NCI-H345 treated with DMSO at 0.1 percent for 48 hours (cell line): ENCODE measurements around the gene SMIM22.

Experiments used
- DNase-seq: peaks from one replicate; lab custom pipeline; 2025; ENCODE audit not compliant: unreplicated experiment; lab: John Stamatoyannopoulos, UW

Gene SMIM22, protein sequence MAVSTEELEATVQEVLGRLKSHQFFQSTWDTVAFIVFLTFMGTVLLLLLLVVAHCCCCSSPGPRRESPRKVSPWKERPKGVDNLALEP

DNA sequence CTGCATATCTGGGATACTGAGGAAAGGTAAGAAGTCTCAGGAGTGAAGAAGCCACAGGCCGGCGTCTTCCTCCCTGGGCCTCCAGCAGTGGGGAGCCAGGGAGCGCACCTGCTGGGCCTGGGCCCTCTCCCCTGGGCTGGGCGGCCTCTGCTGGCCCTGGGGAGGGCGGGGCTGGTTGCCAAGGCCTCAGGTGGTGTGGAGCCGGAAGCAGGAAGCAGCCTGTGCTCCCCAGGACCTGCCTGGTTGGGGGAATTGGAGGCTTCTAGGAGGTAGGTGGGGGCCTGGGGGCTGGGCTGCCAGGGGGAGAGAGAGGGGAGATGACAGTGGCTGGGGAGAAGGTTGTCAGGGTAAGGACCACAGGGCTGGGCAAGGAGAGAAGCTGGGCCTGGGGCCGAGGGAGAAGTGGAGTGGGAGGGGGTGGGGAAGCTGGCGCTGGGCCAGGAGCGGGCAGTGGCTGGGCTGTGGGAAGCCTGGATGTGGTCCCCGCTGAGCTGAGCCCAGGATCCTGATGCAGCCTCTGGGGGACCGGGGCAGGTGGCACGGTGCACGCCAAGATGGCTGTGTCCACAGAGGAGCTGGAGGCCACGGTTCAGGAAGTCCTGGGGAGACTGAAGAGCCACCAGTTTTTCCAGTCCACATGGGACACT is at the start of gene SMIM22:
SMIM22 (plus strand) TSS at position 189 of the 647 bp plus-strand sequence; CDS start at position 555, 366 bp downstream.
- peak; percentile 78 for DNase-seq

DNA sequence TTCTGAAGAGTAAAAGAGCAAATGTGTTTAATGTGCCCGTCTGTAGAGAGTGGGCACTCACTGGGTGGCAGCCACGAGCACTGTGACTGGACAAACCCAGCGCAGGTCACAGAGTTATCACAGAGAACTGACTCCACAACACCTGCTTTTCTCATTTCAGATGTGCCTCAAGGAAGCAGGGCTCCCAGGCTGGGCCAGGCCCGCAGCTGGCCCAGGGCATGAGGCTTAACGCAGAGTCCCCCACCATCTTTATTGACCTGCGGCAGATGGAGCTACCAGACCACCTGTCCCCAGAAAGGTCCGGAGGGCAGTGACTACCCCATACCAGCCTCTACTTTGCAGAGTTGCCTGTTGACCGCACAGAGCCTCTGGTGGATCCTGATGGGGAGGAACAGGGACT is 49.0 kb upstream of the SMIM22 start:
- no peak for DNase-seq

DNA sequence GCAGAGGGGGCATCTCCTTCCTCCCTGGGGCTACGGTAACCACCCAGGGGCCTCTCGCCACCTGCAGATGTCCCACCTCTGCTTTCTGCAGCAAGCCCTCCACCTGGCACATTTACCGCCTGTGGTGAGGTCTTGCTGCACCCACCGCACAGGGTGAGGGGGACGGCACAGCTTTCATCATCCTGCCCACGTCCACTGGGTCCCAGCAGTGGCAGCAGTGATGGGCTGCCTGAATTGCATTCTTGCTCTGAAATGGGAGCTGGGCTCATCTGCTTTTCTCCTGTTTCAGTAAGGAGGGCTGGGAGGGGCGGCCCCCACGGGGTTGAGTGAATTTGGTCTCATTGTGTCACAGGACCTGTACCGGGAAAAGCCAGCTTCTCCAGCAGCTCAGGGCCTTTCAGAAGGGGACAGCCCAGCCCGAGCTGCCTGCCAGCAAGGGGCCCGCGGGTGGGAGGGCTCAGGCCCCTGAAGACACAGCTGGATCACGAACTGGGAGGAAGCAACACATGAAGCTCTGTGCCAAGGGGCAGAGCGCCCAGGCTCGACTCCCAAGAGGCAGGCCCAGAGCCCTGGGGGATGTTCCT is 48.1 kb upstream of the SMIM22 start:
- no peak for DNase-seq

DNA sequence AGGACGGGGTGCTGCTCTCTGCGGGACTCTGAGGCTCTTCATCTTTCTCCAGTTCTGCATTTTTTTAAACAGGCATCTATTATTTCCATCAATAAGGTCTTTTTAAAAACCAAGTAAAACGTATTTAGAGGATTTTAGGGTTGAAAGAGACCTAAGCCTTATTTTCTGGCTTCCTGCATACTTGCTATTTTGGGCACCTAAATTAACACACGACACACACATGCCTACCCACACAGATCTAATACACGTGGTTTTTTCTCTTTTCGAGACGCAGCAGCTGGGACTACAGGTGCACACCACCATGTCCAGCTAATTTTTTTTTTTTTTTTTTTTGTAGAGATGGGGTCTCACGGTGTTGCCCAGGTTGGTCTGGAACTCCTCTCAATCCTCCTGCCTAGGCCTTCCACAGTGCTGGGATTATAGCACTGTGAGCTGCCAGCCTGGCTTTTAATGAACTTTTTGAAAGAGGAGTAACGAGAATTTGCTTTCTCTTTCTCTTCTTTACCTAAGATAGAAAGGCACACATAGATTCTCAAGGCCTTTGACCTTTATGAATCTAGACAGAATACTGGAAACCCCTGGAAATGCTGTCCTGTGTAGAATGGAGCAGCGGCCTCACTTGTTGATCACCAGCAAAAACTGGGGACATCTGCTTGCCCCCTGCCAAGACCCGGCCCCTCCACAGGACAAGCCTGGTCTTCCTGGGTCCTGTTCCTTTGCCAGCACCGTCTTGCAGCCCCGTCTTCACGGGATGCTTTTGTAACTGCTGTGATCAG is 47.1 kb upstream of the SMIM22 start:
- no peak for DNase-seq

DNA sequence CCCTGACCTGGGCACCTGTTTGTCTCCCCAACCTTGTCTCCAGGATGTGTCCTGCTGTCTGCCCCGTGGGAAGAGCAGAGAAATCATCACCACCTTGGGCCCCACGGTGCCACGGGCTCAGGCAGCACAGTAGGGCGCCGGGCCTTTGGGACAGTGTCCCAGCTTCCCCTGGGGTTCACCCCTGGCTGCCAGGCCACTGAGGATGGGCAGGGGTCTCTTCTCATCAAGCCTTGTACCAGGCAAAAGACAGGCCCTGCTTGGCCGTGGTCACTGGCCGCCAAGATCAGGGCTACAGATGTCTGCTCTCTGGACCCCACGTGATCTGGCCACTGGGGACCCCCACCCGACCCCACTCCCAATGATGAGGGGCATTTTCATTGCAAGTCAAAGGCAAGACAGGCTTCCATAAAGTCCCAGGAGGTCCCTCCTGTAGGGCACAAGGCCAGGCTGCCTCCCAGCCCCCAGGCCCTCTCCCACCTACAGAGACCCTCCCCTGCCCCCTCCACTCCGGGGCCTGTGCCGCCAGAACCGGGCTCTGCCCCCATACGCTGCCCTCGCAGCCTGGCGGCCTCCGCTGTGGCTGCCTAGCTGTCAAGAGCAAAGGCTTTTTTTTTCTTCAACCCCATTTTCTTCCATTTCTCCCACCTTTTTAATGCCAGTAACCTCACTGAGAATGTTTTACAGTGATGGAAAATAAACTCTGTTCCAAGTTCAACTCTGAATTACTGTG is 46.3 kb upstream of the SMIM22 start:
- no peak for DNase-seq

DNA sequence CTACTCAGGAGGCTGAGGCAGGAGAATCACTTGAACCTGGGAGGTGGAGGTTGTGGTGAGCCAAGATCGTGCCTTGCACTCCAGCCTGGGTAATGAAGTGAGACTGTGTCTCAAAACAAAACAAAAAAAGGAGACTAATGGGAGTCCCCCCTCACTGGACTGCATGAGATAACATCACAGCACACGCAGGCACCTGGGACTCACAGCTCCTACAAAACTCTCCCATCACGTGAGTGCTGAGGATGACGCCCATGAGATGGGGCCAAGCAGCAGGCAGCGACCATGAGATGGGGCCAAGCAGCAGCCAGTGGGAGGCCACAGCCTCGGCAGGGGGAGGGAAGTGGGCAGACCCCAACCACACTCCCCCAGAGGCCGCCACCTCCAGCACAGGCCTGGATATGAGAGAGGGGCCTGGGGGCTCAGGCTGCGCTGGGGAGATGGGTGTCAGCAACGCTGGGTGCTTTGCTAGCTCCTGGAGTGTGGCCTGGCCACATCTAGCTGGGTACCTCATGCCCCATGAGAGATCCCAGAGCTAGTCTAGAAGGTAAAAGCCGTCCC is 45.4 kb upstream of the SMIM22 start:
- DNase-seq = no peak

DNA sequence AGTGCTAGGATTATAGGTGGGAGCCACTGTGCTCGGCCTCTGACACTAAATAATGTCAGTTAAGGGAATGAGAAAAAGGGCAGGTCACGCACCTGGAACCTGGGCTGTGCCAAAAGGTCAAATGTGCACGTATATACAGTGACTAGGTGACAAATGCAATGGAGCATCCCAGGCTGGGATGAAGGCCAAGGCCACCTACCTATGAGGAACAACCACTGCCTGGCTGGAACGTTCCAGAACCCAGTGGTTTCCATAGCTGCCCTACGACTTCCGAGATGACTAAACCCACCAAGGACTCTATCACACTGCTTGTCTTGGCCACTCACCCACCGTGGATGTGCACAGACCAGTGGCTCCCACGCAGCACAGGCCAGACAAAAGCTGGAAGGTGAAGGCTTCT is 44.3 kb upstream of the SMIM22 start:
- no peak for DNase-seq

DNA sequence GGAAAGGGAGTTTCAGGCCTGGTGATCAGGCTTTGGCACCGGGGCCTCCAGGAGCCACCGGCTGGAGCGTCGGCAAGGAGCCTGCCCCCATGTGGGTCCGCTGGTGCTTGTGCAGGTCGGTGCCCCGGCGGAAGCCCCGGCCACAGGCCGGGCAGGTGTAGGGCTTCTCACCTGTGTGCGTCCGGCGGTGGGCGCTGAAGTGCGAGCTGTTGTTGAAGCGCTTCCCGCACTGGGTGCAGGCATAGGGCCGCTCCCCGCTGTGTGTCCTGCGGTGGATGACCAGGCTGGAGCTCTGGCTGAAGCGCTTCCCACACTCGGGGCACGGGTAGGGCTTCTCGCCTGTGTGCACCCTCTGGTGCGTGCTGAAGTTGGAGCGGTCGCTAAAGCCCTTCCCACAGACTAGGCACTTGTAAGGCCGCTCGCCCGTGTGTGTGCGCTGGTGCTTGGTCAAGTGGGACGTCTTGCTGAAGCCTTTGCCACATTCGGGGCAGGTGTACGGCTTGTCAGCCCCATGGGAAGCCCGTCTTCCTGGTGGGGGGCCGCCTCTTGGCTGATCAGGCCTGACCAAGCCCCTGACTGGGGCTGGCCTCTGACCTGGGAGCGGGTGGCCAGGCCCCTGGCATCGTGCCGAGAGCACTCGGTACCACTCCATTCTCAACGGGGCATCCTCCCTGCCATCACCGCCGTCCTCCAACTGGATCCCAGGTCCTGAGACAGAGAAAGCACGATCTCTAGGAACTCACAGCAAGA is 42.6 kb upstream of the SMIM22 start:
- no peak for DNase-seq

DNA sequence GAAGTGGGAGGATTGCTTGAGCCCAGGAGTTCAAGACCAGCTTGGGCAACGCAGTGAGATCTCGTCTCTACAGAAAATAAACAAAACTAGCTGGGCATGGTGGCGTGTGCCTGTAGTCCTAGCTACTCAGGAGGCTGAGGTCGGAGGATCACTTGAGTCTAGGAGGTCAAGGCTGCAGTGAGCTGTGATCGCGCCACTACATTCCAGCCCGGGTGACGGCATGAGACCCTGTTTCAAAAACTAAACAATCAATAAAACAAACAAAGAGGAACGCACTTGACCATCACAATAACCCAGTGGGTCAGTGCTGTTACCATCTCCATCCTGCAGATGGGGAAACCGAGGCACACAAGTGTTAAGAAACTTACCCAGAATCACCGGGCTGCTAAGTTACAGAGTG is 41.9 kb upstream of the SMIM22 start:
- DNase-seq = no peak

DNA sequence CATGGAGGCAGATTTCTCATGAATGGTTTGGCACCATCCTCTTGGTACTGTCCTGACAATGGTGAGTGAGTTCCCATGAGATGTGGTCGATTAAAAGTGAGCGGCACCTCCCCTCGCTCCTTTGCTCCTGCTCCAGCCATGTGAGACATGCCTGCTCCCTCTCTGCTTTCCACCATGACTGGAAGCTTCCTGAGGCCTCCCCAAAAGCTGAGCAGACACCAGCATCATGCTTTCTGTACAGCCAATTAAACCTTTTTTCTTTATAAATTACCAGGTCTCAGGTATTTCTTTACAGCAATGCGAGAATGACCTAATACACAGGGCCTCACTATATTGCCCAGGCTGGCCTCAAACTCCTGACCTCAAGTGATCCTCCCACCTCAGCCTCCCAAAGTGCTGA is 40.3 kb upstream of the SMIM22 start:
- no peak for DNase-seq

DNA sequence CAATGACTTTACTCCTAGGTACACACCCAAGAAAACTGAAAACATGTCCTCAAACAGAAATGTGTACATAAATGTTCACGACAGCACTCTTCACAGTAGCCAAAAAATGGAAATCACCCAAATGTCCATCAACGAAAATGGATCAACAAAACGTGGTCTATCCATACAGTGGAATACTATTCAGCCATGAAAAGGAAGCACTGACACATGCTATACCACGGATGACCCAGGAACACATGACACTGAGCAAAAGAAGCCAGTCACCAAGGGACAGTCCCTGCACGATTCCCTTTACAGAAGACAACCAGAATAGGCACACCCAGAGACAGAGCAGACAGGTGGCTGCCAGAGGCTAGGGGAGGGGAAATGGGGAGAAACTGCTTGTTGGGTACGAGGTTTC is 39.5 kb upstream of the SMIM22 start:
- DNase-seq = no peak

DNA sequence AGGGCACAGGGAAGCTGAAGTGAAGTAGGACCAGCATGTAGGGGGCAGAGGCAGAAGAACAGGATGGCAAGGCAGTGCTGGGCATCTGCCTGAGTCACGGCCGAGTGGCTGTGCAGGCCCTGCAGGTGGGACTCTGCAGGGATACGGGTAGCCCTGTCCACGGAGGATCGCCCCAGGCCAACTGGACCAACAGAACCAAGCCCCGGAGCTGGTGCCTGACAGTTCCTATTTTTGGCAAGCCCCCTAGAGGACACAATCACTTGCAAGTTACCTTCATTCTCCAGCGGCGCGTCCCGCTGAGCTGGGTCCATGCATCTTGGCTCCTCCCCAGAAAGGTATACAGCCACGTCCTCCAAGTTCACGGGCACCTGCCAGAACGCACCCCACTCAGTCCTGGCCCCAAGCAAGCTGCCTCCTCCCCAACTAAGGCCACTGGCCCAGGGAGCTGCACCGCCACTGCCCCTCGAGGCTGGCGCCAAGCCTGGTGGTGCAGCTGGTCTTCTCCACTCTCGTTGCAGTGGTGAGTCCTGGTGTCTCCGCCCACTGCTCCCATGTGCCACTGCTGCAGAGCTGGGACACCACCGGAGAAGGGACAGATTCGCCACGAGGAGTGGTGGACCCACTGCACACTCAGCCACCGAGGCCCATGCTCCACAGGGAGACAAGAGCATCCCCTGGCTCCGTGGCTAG is 34.8 kb upstream of the SMIM22 start:
- DNase-seq = no peak

DNA sequence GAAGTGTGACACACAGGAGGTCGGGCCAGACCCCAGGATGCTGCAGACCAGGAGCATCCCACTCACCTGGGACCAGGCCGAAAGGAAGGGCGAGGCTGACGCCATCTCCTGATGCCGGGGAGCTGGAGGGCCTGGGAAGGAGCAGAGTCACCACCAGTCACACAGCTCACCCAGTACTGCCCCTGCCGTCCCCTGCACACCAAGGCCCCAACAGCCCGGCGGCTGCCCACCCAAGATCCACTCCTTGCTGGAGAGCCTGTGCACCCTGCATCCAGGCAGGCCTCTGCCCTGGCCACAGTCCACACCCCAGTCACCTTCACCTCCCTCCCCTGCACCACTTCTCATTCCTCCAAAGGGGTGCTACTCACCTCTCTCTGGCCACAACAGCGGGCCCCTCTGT is 33.0 kb upstream of the SMIM22 start:
- DNase-seq = no peak

DNA sequence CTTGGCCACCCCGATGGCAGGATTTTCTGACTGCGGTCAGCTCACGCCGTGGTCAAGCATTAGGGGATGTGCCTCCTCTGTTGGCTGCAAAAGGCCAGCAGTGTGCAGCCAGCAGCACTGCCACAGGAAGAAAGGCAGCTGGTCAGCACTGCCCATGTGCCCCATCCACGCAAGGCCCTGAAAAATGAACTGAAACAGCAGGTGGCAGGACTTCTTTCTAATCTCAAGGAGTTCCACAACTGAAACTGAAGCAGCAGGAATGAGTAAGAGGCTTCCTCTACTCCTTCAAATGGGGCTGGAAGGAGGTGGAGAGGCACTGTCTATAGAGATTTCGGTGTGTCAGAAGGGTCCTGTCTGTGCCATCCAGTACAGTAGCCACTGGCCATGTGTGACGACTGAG is 31.4 kb upstream of the SMIM22 start:
- no peak for DNase-seq

DNA sequence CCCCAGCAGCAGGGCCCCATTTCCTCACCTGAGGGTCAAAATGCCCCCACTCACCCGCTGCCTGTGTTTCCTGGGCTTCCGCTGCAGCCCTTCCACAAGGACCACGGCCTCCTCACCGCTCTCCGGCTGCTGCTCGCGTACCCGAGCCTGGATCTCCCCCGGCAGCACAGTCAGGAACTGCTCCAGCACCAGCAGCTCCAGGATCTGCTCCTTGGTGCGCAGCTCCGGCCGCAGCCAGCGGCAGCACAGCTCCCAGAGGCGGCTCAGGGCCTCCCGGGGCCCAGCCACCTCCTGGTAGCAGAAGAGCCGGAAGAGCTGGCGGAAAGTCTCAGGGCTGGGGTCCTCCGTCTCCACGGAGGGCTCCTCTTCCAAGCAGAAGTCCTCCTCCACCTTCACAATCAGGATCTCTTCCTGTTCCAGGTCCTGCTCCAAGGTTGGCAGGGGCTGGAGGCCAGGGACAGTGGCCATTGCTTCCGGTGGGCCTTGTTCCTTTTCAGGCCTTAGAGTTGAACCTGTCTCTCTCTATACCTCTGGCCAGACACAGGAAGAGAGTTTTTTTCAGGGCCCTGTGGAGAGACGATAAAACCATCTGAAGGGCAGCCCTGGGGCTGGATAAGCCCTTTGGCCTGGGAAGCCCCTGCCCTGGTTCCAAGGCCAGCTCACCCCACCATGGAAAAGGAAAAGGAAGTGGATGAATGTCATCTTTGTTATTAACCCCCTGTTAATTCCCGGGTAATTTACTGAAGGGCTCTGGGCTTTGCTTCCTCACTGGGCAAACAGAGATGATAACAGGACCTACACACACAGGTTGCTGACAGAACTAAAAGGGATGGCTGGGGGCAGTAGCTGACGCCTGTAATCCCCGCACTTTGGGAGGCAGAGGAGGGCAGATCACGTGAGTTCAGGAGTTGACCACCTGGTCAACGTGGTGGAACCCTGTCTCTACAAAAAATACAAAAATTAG is 29.4 kb upstream of the SMIM22 start:
- no peak for DNase-seq

DNA sequence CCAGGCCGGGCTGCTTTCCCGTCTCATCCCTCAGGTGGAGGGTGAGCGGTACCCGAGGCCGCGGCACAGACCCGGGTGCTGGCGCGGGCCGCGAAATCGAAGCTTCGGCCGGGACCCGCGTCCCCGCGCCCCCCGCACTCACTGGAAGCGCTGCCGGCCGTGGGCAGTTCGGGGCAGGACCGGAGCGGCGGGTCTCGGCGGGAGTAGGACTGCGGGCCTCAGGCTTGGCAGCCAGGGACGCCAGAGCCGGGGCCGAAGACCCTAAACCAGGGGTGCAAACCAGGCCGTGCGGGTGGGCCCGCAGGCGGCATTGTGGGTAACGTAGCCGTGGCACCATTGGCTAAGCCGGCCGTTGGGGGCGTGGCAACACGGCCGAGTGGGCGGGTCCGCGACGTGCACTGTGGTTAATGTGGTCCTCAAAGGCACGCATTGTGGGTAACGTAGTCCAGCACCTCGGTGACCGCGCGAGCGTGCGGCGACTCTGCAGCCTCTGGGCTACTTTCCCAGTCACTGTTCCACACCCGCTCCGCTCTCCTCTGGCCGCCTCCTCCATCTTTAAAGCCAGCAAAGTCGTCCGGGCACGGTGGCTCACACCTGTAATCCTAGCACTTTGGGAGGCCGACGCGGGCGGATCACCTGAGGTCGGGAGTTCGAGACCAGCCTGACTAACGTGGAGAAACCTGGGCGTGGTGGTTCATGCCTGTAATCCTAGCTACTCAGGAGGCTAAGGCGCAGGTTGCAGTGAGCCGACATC is 28.1 kb upstream of the SMIM22 start, which contains the start of gene ZNF500:
ZNF500 (minus strand) TSS at position 288 of the 754 bp plus-strand sequence. CDS start 1,184 bp downstream, outside the sequence.
- peak; percentile 95 for DNase-seq

DNA sequence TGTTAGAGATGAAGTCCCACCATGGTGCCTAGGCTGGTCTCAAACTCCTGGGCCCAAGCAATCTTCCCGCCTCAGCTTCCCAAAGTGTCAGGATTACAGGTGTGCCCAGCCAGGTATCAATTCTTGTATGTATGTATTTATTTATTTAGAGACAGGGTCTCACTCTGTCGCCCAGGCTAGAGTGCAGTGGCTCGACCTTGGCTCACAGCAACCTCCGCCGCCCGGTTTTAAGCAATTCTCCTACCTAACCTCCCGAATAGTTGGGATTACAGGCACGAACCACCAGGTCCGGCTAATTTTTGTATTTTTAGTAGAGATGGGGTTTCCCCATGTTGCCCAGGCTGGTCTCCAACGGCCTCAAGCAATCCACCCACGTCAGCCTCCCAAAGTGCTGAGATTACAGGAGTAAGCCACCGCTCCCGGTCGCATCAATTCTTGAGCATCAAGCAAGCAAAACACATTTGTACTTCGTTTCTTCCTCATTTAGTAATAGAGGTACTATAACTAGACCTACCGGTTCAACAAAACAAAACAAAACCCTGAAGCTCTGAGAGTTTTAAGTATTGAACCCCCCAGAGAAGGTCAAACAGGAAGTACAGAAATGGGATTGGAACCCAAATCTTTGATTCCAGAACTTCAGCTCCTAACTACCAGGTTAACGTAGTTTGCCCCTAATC is 27.2 kb upstream of the SMIM22 start:
- DNase-seq = peak; percentile 75
